Adipose tissue (tissue), 3 donors: ENCODE data around the gene MYOM3. TPM values are rescaled to one million over a fixed set of nuclear protein-coding genes. Genes with fewer than 3 reads are reported as not detected.

ENCODE experiments used
- H3K27ac ChIP-seq: one replicate; pipeline ENCODE4 v1.5.1; 2013; ENCODE audit warnings: low read depth, low read length
- WGBS, 3 donors: extraction: QIAGEN DNeasy Blood & Tissue Kit; methylation state at CpG; one replicate each; pipeline ENCODE4 v1.1.7; 2013; 5-methylcytosine and 5-hydroxymethylcytosine counted together
- polyA plus RNA-seq, 3 donors: library from polyadenylated mRNA; stranded (reverse); fragments of 200-250 nt; gene quantifications; one replicate each; pipeline ENCODE4 v1.2.3, GENCODE V29; 2013
- donor health status: healthy with polysubstance abuse.
- donor health status: Bipolar disorder and iron deficiency.
- donor health status: healthy.

MYOM3 gene
- polyA plus RNA-seq, 3 donors: 0.33 to 0.76 (median 0.34) TPM

DNA sequence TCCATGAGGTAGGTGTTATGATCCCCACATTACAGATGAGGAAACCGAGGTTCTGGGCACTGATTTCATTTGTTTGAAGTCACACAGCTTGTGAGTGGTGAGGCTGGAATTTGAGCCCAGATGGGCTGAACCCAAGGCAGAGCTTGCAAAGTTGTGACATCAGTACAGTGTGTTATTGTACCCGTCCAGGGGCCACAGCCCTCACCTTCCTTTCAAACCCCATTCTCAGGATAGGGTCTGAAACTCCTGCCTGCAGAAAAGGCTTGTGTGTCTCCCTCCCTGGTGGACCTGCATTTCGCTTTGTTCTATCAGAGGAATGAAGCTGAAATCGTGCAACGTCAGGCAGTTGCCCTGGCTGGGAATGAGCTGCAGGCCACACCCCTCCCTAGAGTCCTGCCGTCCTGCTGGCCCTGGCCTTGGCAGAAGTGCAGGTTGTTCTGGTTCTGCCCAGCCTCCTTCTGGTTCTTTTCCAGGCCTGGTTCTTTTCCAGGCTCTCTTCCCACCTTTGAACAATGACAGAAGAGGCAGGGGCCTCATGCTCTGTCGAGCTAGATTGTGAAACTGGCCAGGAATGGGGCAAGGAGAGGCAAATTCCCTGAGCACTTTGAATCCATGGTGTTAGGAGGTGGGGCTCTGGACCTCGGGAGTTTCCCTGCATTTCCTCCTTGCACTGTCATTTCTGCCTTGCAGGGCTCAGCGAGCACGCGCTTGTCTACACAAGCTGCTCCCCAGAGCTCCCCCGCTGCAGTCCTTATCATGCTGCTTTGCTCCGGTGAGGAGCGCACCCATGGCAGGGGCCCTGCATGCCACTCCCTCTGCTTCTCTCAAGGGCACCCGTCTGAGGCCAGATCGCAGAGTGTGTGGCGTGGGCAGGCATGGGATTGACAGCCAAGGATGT, 8.2 kb upstream of the MYOM3 start:
- 22 to 52% (median 40%) methylated on average over 17 of the region's 17 CpGs for WGBS, 3 donors
- H3K27ac ChIP-seq: no peak overlapping the region

DNA sequence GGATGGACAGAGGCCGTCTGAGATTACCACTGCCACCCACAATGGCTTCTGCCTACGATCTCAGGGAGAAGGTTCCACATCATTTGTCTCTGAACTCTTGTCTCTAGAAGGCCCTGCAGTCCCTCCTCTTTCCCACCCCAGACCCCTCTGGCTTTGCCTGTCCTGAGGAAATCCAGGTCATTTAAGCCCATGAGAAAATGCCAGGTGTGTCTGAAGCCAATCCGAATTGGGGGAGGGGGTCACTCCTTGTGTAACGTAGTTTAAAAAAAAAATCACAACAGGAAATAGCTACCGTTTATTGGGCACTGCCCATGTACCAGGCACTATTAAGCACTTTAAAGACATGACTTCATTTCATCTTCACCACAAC, 7.5 kb upstream of the MYOM3 start:
- 40 to 73% (median 70%) methylated on average over 5 of the region's 5 CpGs for WGBS, 3 donors
- no peak overlapping the region for H3K27ac ChIP-seq

DNA sequence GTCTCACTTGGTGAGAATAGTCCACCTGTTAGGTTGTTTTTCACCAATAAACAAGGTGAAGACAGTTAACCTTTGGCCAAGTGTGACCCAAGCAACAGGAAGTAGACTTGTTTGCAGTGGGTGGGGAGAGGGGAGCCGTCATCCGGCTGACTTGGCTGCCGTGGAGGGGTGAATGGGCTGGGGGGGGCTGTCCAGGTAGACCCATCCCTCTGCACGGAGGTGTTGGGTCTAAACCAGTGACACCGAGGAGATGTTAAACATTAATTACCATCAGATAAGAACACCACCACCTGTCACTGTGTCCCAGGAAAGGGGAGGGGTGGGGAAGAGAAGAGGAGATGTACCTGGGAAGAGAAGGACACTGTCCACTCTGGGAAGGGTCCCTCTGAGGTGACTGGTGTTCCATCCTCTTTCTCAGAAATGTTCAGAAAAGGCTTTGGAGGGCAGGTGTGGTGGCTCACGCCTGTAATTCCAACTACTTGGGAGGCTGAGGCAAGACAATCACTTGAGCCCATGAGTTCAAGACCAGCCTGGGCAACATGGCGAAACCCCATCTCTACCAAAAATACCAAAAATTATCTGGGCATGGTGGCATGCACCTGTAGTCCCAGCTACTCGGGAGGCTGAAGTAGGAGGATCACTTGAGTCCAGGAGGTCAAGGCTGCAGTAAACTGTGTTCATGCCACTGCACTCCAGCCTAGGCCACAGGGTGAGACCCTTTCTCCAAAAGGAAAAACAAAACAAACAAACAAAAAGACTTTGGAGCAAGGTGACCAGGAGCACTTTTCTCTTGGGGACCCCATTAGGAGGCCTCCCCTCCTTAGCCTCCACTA, 6.7 kb upstream of the MYOM3 start:
- WGBS, 3 donors: 32 to 76% (median 75%) methylated on average over 8 of the region's 8 CpGs

DNA sequence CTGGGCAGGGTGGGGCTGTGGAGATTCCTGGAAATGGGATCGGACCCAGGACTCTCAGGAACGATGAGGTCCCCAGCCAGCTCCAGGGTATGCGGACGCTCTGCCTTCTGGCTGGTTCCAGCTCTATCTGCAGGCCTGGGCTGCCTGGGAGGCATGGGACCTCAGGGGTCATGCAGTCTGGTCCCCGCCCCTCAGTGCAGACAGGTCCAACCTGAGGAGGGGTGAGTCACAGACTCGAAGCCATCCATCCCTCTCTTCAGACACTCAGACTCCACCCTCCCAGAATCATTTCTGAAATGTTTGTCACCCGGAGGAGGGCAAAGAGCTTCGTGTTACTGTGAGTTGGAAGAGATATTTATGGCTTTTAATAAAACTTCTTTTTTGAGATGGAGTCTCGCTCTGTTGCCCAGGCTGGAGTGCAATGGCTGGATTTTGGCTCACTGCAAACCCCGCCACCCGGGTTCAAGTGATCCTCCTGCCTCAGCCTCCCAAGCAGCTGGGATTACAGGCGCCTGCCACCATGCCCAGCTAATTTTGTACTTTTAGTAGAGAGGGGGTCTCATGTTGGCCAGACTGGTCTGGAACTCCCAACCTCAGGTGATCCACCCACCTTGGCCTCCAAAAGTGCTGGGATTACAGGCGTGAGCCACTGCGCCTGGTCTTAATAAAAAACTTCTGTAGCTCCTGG, 5.9 kb upstream of the MYOM3 start:
- WGBS, 3 donors: 52 to 85% (median 84%) methylated on average over 14 of the region's 14 CpGs
- no peak overlapping the region for H3K27ac ChIP-seq

More for the DNA sequence above, 6.7 kb upstream of the MYOM3 start:
- H3K27ac ChIP-seq: no peak overlapping the region

DNA sequence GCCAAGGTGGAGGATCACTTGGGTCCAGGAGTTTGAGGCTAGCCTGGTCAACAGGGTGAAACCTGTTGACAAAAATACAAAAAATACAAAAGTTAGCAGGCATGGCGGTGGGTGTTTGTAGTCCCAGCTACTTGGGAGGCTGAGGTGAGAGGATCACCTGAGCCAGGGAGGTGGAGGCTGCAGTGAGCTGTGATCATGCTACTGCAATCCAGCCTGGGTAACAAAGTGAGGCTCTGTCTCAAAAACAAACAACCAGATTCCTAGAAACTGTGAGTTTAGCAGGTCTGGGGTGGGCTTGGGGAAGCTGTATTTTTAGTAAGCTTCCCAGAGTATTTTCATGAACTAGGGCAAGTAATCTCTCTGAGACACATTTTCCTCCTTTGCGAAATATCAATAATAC, 5.2 kb upstream of the MYOM3 start:
- H3K27ac ChIP-seq: no peak overlapping the region
- 94 to 96% (median 96%) methylated on average over 2 of the region's 2 CpGs for WGBS, 3 donors

DNA sequence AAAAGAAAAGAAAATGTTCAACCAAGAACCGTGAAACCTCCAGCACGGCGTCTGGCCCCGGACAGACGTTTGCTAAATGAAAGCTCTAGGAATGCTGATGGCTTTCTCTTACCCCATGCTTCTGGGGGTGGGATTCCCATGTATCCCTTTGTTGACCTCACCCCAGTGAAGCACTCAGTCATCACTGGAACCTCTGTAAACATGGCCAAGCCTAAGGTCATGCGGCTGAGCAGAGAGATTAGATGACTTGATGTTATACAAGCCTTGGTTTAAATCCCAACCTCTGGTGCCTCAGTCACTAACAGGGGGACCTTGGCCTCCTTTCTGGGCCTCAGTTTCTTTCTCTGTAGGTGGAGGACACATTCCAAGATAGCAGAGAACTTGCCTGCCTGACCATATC, 2.8 kb upstream of the MYOM3 start:
- WGBS, 3 donors: 87 to 92% (median 91%) methylated on average over 6 of the region's 6 CpGs
- no peak overlapping the region for H3K27ac ChIP-seq

DNA sequence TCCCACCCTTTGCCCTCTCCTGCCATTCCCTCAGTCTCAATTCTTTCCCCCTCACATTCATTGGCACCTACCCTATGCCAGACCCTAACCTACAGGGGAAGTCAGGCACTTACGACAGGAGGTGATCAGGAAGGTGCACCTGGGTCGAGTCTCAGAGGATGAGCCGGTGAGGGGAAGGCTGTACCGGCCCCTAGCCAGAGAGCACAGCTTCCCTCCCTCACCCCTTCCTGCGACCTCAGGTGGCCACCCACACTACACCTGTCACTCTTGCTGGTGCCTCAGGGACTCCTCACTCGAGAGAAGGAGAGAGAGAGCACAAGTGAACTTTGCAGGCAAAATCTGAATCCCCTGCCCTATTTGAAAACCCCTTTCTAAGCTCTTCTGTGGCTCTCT, 1.7 kb upstream of the MYOM3 start:
- no peak overlapping the region for H3K27ac ChIP-seq
- WGBS, 3 donors: 58 to 68% (median 64%) methylated on average over 6 of the region's 6 CpGs

DNA sequence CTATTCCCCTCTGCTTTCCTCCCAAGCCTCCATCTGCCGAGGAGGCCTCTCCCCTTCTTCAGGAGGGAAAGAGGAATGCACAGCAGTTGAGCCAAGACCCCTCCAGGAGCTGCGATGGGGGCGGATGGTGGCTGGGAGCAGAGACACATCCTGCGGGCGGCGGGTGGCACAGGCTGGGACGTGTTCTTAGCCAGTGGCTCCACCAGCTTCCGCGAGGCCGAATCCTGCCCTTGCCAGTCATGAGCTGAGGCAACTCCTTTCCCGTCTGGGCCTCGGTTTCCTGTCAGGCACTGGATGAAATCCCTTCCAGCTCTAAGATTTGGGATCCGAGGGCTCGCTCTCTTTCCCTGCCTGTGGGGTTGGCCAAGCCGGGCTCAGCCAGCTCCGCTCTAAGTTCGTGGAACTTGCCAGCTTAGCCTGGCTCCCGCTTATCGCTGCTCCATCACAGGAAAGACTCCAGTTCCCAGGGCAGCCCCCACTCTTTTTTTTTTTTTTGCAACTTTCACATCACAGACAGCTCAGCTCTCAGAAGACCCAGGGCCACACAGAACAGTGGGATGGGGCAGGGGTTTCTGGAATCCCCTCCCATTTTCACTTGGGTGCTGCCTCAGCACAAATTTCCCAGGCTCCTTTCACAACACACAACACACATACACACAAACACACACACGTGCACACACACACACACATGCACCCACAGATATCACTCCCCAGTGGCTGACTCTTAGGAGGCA, 506 bp downstream of the MYOM3 start:
- WGBS, 3 donors: 62 to 84% (median 65%) methylated on average over 20 of the region's 20 CpGs
- no peak overlapping the region for H3K27ac ChIP-seq

DNA sequence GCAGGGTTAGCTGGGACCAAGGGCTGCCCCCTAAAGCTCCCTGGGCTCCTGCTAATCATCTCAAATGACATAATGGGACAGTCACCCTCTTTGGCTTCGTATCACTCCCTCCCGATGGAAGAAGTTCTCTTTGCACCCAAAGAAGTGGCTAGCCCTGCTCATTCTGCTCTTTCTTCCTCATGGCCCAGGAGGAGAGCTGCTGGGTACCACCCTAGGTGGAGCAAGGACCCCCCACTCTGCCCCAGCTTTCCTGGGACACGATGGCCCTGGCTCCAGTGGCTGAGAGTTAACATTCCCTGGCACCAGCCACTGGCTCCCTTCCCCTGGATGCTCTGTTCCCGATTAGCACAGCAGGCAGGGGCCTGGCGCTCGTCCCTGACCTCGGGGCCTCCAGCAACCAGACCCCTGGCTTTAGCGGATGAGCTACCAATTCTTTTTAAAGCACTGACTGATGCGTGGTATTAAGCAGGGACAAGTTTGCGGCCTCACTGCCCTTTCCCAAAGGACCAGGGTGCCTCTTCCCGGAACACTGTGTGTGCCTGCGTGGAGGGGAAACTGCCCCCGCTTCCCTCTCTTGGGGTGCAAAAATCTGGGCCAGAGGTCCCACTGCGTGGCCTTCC, 1.2 kb downstream of the MYOM3 start:
- whole genome bisulfite sequencing, 3 donors: 64 to 79% (median 72%) methylated on average over 14 of the region's 14 CpGs
- H3K27ac ChIP-seq: no peak overlapping the region

DNA sequence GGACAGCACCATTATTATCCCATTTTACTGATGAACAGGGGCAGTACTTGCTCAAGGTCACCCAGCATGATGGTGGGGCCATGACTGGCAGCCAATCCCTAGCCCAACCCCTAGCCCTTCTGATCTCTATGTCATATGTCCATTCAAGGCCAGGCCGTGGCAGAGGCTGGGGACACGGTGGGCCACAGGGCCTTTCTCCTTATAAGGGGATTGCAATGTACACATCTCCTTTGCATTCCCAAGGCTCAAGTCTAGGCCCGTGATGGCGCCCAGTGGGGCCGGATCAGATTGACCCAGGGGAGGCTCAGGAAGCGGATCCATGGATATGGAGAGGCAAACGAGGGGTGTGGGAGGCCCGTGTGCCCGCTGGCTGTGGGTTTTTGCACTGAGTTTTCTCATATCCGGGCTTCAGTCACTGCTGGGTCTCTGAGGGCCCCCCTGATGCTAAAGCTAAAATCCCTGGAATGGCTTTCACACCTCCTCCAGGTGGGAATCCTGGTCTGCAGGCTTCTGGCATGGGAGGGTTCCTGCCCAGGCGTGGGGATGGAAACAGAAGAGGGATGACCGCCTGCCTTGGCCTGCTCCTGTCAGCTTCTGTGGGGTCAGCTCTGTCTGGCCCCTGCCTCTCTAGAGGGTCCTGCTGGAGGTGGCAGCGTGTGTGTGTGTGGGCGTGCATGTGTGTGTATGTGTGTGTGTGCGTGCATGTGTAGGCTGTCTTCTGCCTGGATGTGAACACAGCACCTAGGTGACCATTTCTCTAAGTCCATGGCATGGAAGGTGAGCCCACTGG, 2.1 kb downstream of the MYOM3 start:
- H3K27ac ChIP-seq: no peak overlapping the region
- WGBS, 3 donors: 87 to 91% (median 89%) methylated on average over 13 to 15 of the region's 15 CpGs

DNA sequence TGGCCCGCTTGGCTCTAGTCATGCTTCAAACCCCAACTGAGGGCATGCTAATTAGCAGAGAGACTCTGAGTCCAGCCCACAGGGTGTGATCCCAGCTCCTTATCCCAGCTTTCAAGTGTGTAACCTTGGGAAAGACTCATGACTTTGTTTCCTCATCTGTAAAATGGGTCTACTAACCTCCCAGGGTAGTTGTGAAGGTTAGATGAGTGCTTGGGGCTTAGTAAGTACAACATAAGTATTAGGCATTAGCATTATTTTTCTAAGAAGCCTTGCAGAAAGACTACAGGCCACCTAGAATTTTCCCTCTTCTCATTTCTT, 2.8 kb downstream of the MYOM3 start:
- 60 to 100% (median 71%) methylated on average over 1 of the region's 1 CpG for WGBS, 3 donors
- no peak overlapping the region for H3K27ac ChIP-seq

DNA sequence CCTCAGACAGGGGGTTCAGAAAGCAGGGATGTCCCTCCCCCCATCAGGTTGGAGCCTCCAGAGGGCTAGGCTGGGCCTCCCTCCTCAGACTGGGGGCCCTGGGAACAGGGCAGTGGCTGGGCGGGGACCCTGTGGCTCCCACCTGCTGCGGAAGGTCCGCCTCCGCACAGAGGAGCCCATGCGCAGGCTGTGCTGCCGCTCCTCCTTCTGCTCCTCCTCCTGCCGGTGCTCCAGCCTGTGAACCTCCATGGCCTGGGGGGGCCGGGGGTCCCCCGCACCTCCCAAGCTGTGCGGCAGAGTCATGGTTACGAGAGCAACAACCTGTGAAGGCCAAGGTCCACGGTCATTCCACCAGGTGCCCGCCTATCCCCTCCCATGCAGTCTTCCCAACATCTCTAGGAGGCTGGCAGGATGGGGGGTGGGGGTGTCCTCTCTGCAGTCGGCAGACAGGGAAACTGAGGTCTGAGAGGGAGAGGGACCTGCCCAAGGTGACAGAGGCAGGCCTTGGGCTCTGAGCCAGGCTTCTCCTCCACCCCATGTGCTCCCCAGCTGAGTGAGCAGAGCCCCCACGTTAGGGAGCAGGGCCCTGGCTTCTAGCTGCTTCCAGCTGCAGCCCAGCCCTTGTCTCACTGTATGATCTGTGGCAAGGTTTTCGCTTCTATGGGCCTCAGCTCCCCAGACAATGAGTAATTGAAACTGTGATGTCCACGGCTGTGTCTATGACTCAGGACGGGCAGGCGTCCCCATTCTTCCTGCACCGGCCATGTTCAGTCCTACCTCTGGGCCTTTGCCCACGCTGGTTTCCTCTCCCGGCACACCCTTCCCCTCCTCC, 3.4 kb downstream of the MYOM3 start:
- H3K27ac ChIP-seq: no peak overlapping the region
- WGBS, 3 donors: 71 to 78% (median 77%) methylated on average over 19 to 22 of the region's 22 CpGs

DNA sequence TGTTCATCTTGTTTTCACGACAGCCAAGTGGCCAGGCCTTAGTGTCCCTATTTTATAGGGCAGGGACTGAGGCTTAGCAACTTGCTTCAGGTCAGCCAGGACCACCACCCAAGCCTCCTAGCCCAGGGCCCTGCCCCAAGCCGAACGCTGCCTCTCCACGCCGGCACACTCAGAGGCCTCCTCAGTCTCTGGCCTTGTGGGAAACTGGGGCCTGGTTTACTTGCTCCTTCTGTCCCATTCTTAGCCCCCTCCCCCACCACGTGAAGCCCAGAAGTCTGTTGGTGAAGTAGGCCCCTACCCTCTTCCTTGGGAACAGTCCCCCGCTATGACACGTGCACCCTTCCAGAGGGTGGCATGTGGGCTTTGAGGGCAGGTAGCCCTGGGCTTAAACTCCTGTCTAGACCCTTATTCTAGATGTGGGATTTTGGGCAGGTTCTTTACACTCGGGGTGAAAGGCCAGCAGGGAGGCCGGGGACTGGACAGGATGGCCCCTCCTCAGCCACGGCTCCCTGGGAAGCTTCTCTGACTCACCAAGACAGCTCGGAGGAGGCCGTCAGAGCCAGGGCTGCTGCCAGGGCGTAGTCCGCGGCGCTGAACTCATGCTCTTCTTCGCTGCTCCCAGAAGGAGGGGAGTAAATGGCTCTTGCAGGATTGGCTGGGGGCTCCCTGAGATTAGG, 4.3 kb downstream of the MYOM3 start:
- 81 to 89% (median 81%) methylated on average over 18 of the region's 18 CpGs for WGBS, 3 donors
- no peak overlapping the region for H3K27ac ChIP-seq

DNA sequence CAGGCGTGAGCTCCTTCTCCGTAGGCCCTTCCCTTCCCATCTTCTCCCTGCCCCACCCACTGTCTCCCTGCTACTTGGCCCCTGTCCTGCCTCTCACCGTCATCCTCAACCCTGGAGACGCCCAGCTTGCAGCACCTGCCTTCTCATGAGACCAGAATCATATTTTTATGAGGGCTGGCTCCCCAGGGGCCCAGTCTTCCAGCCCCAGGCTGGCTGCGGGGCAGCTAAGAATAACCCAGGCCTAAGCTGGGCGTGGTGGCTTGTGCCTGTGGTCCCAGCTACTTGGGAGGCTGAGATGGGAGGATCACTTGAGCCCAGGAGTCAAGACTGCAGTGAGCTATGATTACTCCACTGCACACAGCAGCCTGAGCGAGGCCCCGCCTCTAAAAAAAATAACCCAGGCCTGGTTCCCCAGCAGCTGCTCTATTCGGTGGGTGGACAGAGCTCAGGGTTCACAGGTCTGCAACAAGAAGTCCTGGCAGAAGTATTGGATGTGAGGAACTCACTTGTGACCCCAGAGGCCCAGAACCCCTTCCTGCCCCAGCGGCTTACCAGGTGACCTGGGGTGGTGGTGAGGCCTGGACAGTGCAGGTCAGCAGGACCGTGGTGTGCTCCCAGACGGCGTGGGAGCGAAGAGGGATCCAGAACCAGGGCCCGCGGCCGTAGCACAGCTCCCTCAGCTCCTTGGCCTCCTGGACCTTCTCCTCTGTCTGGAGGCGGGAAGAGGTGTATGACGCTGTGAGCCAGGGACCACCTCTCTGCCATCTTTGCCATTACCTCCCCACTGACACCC, 6.4 kb downstream of the MYOM3 start:
- 84 to 91% (median 91%) methylated on average over 16 to 19 of the region's 19 CpGs for WGBS, 3 donors
- H3K27ac ChIP-seq: no peak overlapping the region

DNA sequence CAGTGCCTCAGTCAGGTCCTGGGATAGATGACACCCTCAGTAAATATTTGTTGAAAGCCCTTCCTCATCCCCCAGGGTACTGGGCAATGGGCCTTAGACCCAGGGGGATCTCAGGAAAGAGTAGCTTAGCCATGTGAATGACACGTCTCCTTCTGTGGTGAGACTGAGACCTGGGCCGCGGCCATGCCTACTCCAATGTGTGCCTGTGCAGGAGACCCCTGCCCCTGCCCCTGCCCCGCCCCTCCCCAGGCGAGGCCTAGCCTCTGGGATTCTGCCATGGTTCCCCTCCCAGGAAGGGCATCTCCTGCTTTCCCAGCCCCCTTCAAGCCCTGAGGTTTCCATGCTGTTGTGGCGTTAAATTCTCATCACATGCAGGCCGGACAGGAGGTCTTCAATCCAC, 7.1 kb downstream of the MYOM3 start:
- 95 to 99% (median 97%) methylated on average over 7 of the region's 7 CpGs for WGBS, 3 donors
- no peak overlapping the region for H3K27ac ChIP-seq
